Memory B cell (primary cell): ENCODE results near the gene MUC5B.

Experiments
- ATAC-seq: fragments of 150-1000 bp; cut with Tn5 transposase; 2 replicates; pipeline ENCODE4 v1.10.0; 2021; ENCODE audit warnings: low read depth, mild to moderate bottlenecking, moderate library complexity
- DNase-seq, 2 donors: peaks; one replicate each; pipeline ENCODE4 v3.0.0; 2022; ENCODE audit warnings: low spot score in 2 of 2
- H3K27ac Mint-ChIP-seq: one replicate; pipeline ENCODE4 v1.8.0; 2022; ENCODE audit warnings: mild to moderate bottlenecking, moderate library complexity, mixed read lengths
- H3K27me3 Mint-ChIP-seq: one replicate; pipeline ENCODE4 v1.8.0; 2022; ENCODE audit warnings: mixed read lengths
- H3K36me3 Mint-ChIP-seq: one replicate; pipeline ENCODE4 v1.8.0; 2022; ENCODE audit warnings: mild to moderate bottlenecking, mixed read lengths
- H3K4me1 Mint-ChIP-seq: one replicate; pipeline ENCODE4 v1.8.0; 2022; ENCODE audit warnings: mixed read lengths
- H3K4me3 Mint-ChIP-seq: one replicate; pipeline ENCODE4 v1.8.0; 2022; ENCODE audit warnings: mild to moderate bottlenecking, moderate library complexity, mixed read lengths
- H3K9me3 Mint-ChIP-seq: one replicate; pipeline ENCODE4 v1.8.0; 2022; ENCODE audit warnings: mixed read lengths

The MUC5B gene

GRCh38 chr11:1270476-1270875, 47.6 kb downstream of the MUC5B start:
- Mint-ChIP-seq H3K27me3 (no peaks in the 10 kb centered on the region), H3K9me3 (peaks cover 3% of the 10 kb centered on the region), H3K27ac (no peak overlapping the region), H3K36me3 (peaks cover 7% of the 10 kb centered on the region), H3K4me3 (no peak overlapping the region), H3K4me1 (no peaks in the 10 kb centered on the region)
- DNase-seq (no peak), ATAC-seq (no peak)

DNA sequence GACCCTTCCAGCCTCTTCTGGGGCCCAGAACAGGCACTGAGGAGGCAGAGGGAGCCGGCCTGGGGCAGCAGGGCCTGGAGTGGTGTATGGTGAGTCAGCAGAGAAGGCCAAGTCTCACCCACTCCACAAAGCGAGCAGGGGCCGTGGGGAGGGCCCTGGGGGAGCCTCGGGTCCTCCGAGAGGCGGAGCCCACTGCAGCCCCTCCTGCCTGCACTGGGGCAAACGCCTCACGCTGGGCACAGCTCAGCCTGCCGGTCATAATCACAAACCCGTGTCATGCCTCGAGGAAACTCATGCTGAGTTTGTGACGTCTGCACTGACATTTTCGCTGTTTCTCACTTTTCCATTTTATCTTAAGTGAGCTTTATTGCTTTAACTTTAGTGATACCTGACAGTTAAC, 48.1 kb downstream of the MUC5B start:
- no peak overlapping the region for H3K27ac Mint-ChIP-seq
- H3K36me3 Mint-ChIP-seq = peaks cover 9% of the 10 kb centered on the region
- ATAC-seq (no peak), DNase-seq (no peak)
- H3K27me3 Mint-ChIP-seq = no peaks in the 10 kb centered on the region
- peaks cover 3% of the 10 kb centered on the region for H3K9me3 Mint-ChIP-seq
- H3K4me1 Mint-ChIP-seq = no peaks in the 10 kb centered on the region
- H3K4me3 Mint-ChIP-seq = no peak overlapping the region

DNA sequence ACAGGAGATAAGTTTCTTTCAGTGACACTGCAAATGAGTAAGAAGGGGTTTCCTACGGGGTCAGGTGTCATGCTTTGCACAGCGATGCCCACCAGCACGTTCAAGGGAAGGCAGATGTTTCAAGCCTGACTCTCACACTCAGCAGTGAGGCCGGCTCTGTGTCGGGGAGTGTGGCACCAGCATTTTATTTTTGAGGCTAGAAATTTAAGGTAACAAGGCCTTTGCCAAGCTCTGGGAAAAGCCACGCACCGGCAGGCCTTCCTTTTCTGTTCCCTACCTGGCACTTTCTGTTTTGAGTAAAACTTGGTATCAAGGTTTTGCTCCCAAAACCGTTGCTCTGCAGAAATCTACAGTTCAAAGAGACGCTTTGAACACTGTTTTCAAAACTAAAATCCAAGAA, 48.5 kb downstream of the MUC5B start:
- Mint-ChIP-seq H3K4me3 (no peak overlapping the region), H3K9me3 (peaks cover 3% of the 10 kb centered on the region), H3K27ac (no peak overlapping the region), H3K36me3 (peaks cover 11% of the 10 kb centered on the region), H3K4me1 (no peaks in the 10 kb centered on the region), H3K27me3 (no peaks in the 10 kb centered on the region)
- DNase-seq (no peak), ATAC-seq (no peak)

DNA sequence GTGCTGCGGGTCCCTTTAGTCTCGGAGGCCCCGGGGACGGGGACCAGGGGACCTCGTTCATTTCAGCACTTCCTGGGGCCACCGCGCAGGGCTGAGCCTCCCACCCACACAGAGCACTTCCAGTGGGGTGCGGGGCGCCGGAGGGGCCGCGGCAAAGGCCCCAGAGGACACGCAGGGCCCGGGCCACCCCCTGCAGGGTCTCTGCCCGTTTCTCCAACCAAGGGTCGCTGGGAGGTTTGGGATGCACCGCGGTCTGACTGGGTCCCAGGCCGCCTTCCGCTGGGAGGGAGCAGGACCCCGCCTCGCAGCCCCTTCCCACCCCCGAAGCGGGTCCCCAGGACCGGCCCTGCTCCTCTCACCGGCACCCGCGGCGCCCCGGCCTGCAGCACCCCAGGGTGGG, 49.1 kb downstream of the MUC5B start:
- DNase-seq (no peak), ATAC-seq (no peak)
- Mint-ChIP-seq H3K4me1 (no peaks in the 10 kb centered on the region), H3K9me3 (no peaks in the 10 kb centered on the region), H3K27me3 (no peaks in the 10 kb centered on the region), H3K4me3 (no peak overlapping the region), H3K36me3 (peaks cover 11% of the 10 kb centered on the region), H3K27ac (no peak overlapping the region)

DNA sequence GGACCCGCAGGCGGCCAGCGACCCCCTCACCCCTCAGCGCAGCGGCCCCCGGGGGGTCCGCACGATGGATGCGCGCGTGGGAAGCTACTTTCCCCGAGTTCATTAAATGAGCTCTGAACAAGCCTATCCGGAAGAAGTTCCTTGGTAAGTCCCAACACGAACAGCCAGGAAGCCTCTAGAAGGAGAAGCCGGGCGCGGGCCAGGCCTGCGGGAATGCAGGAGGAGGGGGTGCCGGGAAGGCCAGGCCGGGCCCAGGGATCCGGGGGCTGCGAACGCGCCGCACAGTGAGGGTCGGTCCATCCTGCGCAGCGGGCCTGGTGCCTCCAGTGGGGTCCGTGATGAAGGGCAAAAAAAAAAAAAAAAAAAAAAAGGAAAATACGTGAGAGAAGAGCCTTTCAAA, 49.7 kb downstream of the MUC5B start:
- Mint-ChIP-seq H3K9me3 (no peaks in the 10 kb centered on the region), H3K36me3 (peaks cover 10% of the 10 kb centered on the region), H3K27me3 (no peaks in the 10 kb centered on the region), H3K27ac (no peak overlapping the region), H3K4me3 (no peak overlapping the region), H3K4me1 (no peaks in the 10 kb centered on the region)
- ATAC-seq = no peak
- DNase-seq = no peak

- no peak overlapping the region for H3K4me3 Mint-ChIP-seq
These were observed 51.6 kb downstream of the MUC5B start for GRCh38 chr11:1274501-1274900.

GRCh38 chr11:1275021-1275420, 52.2 kb downstream of the MUC5B start:
- Mint-ChIP-seq H3K9me3 (no peaks in the 10 kb centered on the region), H3K4me3 (no peak overlapping the region), H3K4me1 (no peaks in the 10 kb centered on the region)

More at GRCh38 chr11:1274501-1274900, 51.6 kb downstream of the MUC5B start:
- H3K9me3 Mint-ChIP-seq = no peaks in the 10 kb centered on the region
- ATAC-seq (no peak), DNase-seq (no peak)
- no peaks in the 10 kb centered on the region for H3K4me1 Mint-ChIP-seq
- H3K27ac Mint-ChIP-seq = no peak overlapping the region
- no peaks in the 10 kb centered on the region for H3K27me3 Mint-ChIP-seq
- peaks cover 16% of the 10 kb centered on the region for H3K36me3 Mint-ChIP-seq

DNA sequence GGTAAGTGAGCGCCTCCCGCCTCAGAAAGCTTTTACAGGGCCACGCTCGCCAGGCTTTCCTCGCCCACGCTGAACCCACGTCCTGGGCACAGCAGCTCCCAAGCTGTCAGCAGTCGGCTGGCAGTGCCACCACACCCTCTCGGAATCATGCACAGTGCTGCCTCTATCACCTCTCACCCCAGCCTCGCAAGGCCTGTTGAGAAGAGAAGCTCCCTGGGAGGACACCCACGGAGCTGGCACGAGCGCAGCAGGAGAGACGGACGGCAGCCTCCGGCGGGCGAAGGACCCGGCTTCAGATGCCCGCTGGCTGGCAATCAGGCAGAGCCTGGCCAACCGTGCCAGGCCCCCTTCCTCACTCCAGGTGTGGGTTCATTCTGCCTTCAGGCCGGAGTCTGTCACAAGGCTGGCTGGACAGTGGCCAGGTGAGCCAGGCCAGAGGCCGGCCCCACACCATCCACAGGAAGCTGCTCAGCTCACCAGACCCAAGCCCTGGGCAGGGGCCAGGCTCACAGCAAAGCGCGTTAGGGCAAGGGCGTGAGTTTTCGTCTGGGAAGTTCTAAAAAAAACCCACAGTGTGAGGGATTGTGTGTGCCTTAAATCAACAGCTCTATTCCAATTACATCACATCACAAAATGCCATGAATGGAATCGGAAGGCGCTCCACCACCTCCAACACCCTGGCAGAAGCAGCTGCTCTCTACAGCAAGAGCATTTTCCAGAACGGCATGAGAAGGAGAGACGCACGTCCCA, 53.4 kb downstream of the MUC5B start:
- DNase-seq (no peak), ATAC-seq (no peak)
- Mint-ChIP-seq H3K4me3 (no peak overlapping the region), H3K9me3 (no peaks in the 10 kb centered on the region), H3K27me3 (no peaks in the 10 kb centered on the region), H3K4me1 (no peaks in the 10 kb centered on the region), H3K27ac (no peak overlapping the region), H3K36me3 (peaks cover 15% of the 10 kb centered on the region)

More at GRCh38 chr11:1275021-1275420, 52.2 kb downstream of the MUC5B start:
- no peaks in the 10 kb centered on the region for H3K27me3 Mint-ChIP-seq
- H3K36me3 Mint-ChIP-seq = peaks cover 16% of the 10 kb centered on the region
- H3K27ac Mint-ChIP-seq = no peak overlapping the region
- no peak for ATAC-seq
- no peak for DNase-seq

DNA sequence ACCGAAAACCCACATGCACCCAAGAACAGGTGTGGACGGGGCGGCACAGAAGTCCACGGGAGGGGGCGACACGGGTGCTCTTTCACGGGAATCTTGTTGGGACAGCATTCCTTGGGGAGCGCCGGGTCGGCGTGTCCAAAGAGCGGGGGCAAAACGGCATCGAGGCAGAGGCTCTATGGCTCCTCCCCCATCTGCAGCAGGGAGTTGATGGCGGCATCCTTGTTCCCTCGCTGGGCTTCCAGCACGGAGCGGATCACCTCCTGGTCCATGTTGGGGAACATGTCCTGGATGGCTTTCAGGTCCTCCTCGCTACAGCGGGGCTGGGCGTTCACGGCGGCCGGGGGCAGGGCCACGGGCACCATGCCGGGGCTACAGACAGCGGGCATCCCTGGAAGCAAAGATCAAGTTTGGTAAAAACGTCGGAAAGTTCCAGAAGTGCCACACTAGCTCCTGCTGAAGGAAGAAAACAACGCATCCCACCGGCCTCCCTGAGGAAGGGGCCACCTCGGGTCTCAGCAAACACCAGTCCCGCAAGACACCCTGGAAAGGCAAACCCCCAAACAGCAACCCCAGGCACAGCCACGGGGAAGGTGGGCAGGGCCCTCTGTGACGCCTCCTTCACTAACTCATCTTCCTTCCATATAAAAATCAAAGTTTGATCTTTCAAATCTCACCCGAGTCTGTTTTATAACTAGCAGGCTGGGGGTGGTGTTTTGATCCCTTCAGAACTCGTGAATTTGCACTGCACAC, 54.2 kb downstream of the MUC5B start:
- H3K27me3 Mint-ChIP-seq = no peaks in the 10 kb centered on the region
- ATAC-seq (no peak), DNase-seq (no peak)
- no peak overlapping the region for H3K27ac Mint-ChIP-seq
- no peak overlapping the region for H3K4me3 Mint-ChIP-seq
- no peaks in the 10 kb centered on the region for H3K4me1 Mint-ChIP-seq
- peaks cover 17% of the 10 kb centered on the region for H3K36me3 Mint-ChIP-seq
- H3K9me3 Mint-ChIP-seq = no peaks in the 10 kb centered on the region

DNA sequence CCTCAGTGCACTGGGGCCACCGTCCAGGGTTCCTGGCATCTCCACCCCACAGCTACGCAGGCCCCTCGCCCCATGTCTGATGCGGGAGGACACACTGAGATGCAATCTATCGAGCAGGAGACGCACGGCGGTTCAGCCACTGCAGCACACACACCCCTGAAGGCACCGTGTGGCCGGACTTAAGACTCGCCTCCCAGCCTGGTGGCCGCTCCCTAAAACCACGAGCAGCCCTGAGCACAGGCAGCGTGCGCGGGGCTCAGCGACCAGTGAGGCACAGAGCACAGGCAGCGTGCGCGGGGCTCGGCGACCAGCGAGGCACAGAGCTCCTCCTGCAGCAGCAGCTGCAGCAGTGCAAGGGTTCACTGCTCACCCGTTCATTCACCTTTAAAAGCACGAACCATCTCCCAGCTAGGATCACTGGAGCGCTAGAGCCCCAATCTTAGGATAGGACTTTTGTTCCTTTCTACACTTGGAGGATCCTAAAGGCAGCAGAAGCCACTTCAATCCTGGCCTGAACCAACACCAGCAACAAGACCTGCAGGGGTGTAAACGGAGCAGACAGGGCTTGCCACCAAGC, 55.2 kb downstream of the MUC5B start:
- ATAC-seq (no peak), DNase-seq (no peak)
- Mint-ChIP-seq H3K36me3 (peaks cover 17% of the 10 kb centered on the region), H3K9me3 (no peaks in the 10 kb centered on the region), H3K4me1 (no peaks in the 10 kb centered on the region), H3K27me3 (no peaks in the 10 kb centered on the region), H3K27ac (no peak overlapping the region), H3K4me3 (no peak overlapping the region)

DNA sequence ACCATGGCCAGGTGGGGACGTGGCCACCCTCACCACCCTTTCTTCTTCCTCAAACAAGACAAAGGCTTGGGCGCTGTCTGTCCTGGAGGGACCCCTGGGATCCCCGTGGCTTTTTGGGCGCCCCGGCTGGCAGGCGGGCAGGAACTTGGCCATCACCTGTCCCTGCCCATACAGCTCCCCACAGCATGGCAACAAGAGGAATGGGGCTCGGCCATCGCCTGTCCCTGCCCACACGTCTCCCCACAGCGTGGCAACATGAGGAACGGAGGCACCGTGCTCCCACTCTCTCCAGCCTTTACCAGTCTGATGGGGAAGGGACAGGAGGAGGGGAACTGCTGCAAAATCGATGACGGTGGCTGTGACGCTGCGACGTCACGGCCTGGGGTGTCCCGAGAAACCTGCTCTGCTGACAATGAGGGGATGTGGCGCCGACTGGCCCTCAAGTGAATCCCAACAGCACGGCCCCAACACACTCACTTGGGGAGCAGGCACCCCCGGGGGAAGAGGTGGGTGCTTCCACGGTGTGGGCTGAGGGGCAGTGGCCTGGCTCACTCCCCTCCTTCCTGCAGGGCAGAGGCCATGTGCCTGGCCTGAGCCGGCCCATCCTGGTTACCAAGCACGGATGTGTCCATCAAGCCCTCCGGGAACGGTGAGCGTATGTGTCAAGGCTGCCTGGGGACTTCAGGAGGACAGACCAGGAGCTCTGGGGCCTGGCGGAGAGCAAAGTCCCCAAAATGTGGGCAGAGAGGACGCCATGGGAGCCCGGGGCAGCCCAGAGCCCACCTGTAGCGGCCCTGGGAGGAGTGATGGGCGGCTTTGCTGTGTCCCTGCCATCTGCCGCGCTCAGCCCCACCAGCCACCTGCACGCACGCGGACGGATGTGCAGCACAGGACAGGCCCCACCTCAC, 56.2 kb downstream of the MUC5B start:
- Mint-ChIP-seq H3K27me3 (no peaks in the 10 kb centered on the region), H3K27ac (no peak overlapping the region), H3K4me3 (no peak overlapping the region), H3K9me3 (no peaks in the 10 kb centered on the region), H3K4me1 (no peaks in the 10 kb centered on the region), H3K36me3 (peaks cover 17% of the 10 kb centered on the region)
- ATAC-seq (no peak), DNase-seq (no peak)

- H3K27me3 Mint-ChIP-seq = no peaks in the 10 kb centered on the region
- no peaks in the 10 kb centered on the region for H3K4me1 Mint-ChIP-seq
- DNase-seq (no peak), ATAC-seq (no peak)
- no peaks in the 10 kb centered on the region for H3K9me3 Mint-ChIP-seq
- peaks cover 17% of the 10 kb centered on the region for H3K36me3 Mint-ChIP-seq
- H3K27ac Mint-ChIP-seq = no peak overlapping the region
- no peak overlapping the region for H3K4me3 Mint-ChIP-seq
These were observed 56.8 kb downstream of the MUC5B start for GRCh38 chr11:1279674-1280055.

- H3K4me3 Mint-ChIP-seq = no peak overlapping the region
- H3K27ac Mint-ChIP-seq = no peak overlapping the region
- no peaks in the 10 kb centered on the region for H3K9me3 Mint-ChIP-seq
- ATAC-seq (no peak), DNase-seq (no peak)
- no peaks in the 10 kb centered on the region for H3K4me1 Mint-ChIP-seq
- H3K36me3 Mint-ChIP-seq = peaks cover 20% of the 10 kb centered on the region
- no peaks in the 10 kb centered on the region for H3K27me3 Mint-ChIP-seq
These were observed 57.5 kb downstream of the MUC5B start for GRCh38 chr11:1280116-1281035.
